H9 (cell line): Measurements from ENCODE around the gene CCL11. TPM values are rescaled to one million over a fixed set of nuclear protein-coding genes. Genes with fewer than 3 reads are reported as not detected.

Source experiments
- DNase-seq: peaks from one replicate; pipeline ENCODE4 v3.0.0-alpha.2; 2017
- H2AFZ ChIP-seq: one replicate; pipeline ENCODE4 v1.6.1; 2013; ENCODE audit warnings: mild to moderate bottlenecking, low read length, control low read depth, moderate library complexity
- H2AK5ac ChIP-seq: 2 replicates; pipeline ENCODE4 v1.6.1; 2013; ENCODE audit warnings: low read length, control low read depth, mixed read lengths; ENCODE audit not compliant: insufficient read length
- H2BK120ac ChIP-seq: one replicate; pipeline ENCODE4 v1.6.1; 2013; ENCODE audit warnings: low read depth, mild to moderate bottlenecking, low read length, control low read depth, inconsistent platforms; ENCODE audit not compliant: poor library complexity, severe bottlenecking
- H2BK12ac ChIP-seq: 2 replicates; pipeline ENCODE4 v1.6.1; 2013; ENCODE audit warnings: low read length, control low read depth, mixed read lengths, low read depth; ENCODE audit not compliant: insufficient read length
- H2BK15ac ChIP-seq: 2 replicates; pipeline ENCODE4 v1.6.1; 2013; ENCODE audit warnings: low read depth, low read length, control low read depth
- H2BK20ac ChIP-seq: one replicate; pipeline ENCODE4 v1.6.1; 2013; ENCODE audit warnings: low read depth, mild to moderate bottlenecking, low read length, control low read depth, inconsistent platforms; ENCODE audit not compliant: poor library complexity, severe bottlenecking
- H2BK5ac ChIP-seq: 2 replicates; pipeline ENCODE4 v1.6.1; 2013; ENCODE audit warnings: low read length, control low read depth, mixed read lengths; ENCODE audit not compliant: insufficient read length
- H3K14ac ChIP-seq: 2 replicates; pipeline ENCODE4 v1.6.1; 2013; ENCODE audit warnings: low read length, control low read depth; ENCODE audit not compliant: insufficient read depth
- H3K18ac ChIP-seq: 2 replicates; pipeline ENCODE4 v1.6.1; 2013; ENCODE audit warnings: low read depth, mild to moderate bottlenecking, mixed read lengths, low read length, control low read depth; ENCODE audit not compliant: insufficient read length
- H3K23ac ChIP-seq: 2 replicates; pipeline ENCODE4 v1.6.1; 2013; ENCODE audit warnings: low read length, control low read depth, mixed read lengths, low read depth; ENCODE audit not compliant: insufficient read length
- H3K23me2 ChIP-seq: 2 replicates; pipeline ENCODE4 v1.6.1; 2013; ENCODE audit warnings: low read depth, mild to moderate bottlenecking, mixed read lengths, low read length, control low read depth; ENCODE audit not compliant: insufficient read length, poor library complexity, severe bottlenecking
- H3K27ac ChIP-seq: 2 replicates; pipeline ENCODE4 v1.5.1; 2013; ENCODE audit warnings: low read length, control low read depth, mixed read lengths, low read depth; ENCODE audit not compliant: insufficient read length
- H3K27me3 ChIP-seq: 2 replicates; pipeline ENCODE4 v1.6.1; 2013; ENCODE audit warnings: low read length, control low read depth, inconsistent platforms; ENCODE audit not compliant: insufficient read depth
- H3K4ac ChIP-seq: 2 replicates; pipeline ENCODE4 v1.6.1; 2013; ENCODE audit warnings: low read depth, mild to moderate bottlenecking, control low read depth, inconsistent platforms, low read length, moderate library complexity
- H3K4me1 ChIP-seq: 2 replicates; pipeline ENCODE4 v1.6.1; 2013; ENCODE audit warnings: low read length, control low read depth, inconsistent platforms; ENCODE audit not compliant: insufficient read depth
- H3K4me2 ChIP-seq: 2 replicates; pipeline ENCODE4 v1.6.1; 2013; ENCODE audit warnings: low read length, control low read depth, mixed read lengths; ENCODE audit not compliant: insufficient read length, insufficient read depth
- H3K56ac ChIP-seq: 2 replicates; pipeline ENCODE4 v1.6.1; 2013; ENCODE audit warnings: low read depth, mild to moderate bottlenecking, mixed read lengths, low read length, control low read depth; ENCODE audit not compliant: insufficient read length
- H3K79me1 ChIP-seq: 2 replicates; pipeline ENCODE4 v1.6.1; 2013; ENCODE audit warnings: low read depth, mild to moderate bottlenecking, moderate library complexity, low read length, control low read depth, inconsistent platforms; ENCODE audit not compliant: insufficient read depth, poor library complexity, severe bottlenecking
- H3K79me2 ChIP-seq: 2 replicates; pipeline ENCODE4 v1.6.1; 2013; ENCODE audit warnings: low read length, control low read depth, inconsistent platforms; ENCODE audit not compliant: insufficient read depth
- H3K9ac ChIP-seq: 2 replicates; pipeline ENCODE4 v1.6.1; 2013; ENCODE audit warnings: low read length, control low read depth, mixed read lengths; ENCODE audit not compliant: insufficient read length; ENCODE audit errors: extremely low read depth
- H3K9me3 ChIP-seq: one replicate; pipeline ENCODE4 v1.6.1; 2013; ENCODE audit warnings: low read depth, low read length, inconsistent platforms; ENCODE audit not compliant: control insufficient read depth
- H3T11ph ChIP-seq: one replicate; pipeline ENCODE4 v1.6.1; 2013; ENCODE audit warnings: mild to moderate bottlenecking, low read length, control low read depth, inconsistent platforms
- H4K20me1 ChIP-seq: one replicate; pipeline ENCODE4 v1.6.1; 2013; ENCODE audit not compliant: control insufficient read depth, insufficient read length, insufficient read depth
- H4K5ac ChIP-seq: 2 replicates; pipeline ENCODE4 v1.6.1; 2013; ENCODE audit warnings: low read depth, mild to moderate bottlenecking, mixed read lengths, low read length, control low read depth; ENCODE audit not compliant: insufficient read length
- H4K8ac ChIP-seq: replicated peaks from 2 replicates; pipeline ENCODE4 v1.6.1; 2013; ENCODE audit warnings: low read length, control low read depth, mixed read lengths, low read depth; ENCODE audit not compliant: insufficient read length
- H4K91ac ChIP-seq: 2 replicates; pipeline ENCODE4 v1.6.1; 2013; ENCODE audit warnings: low read depth, mild to moderate bottlenecking, moderate library complexity, mixed read lengths, low read length, control low read depth; ENCODE audit not compliant: insufficient read length
- H3K27ac Mint-ChIP-seq, 3 experiments: 2 replicates in 2 of 3; 3 replicates in 1 of 3; pipeline ENCODE4 v1.8.0; 2020 to 2021; ENCODE audit warnings: mixed read lengths in 3 of 3, mild to moderate bottlenecking in 1 of 3, moderate library complexity in 1 of 3
- H3K27me3 Mint-ChIP-seq: 2 replicates; pipeline ENCODE4 v1.8.0; 2021; ENCODE audit warnings: low read depth, mild to moderate bottlenecking, moderate library complexity, mixed read lengths
- H3K36me3 Mint-ChIP-seq, 3 experiments: 2 replicates in 2 of 3; 3 replicates in 1 of 3; pipeline ENCODE4 v1.8.0; 2020 to 2021; ENCODE audit warnings: low read depth in 3 of 3, mixed read lengths in 3 of 3; ENCODE audit not compliant: insufficient read depth in 1 of 3
- H3K4me1 Mint-ChIP-seq, 2 experiments: 2 replicates each; pipeline ENCODE4 v1.8.0; 2020; ENCODE audit warnings: mixed read lengths in 2 of 2
- H3K4me3 Mint-ChIP-seq, 2 experiments: 2 replicates in 1 of 2; 3 replicates in 1 of 2; pipeline ENCODE4 v1.8.0; 2020 to 2021; ENCODE audit warnings: mild to moderate bottlenecking in 2 of 2, mixed read lengths in 2 of 2, moderate library complexity in 1 of 2
- H3K9me3 Mint-ChIP-seq, 2 experiments: 2 replicates in 1 of 2; 3 replicates in 1 of 2; pipeline ENCODE4 v1.8.0; 2020; ENCODE audit warnings: mild to moderate bottlenecking in 2 of 2, mixed read lengths in 2 of 2, moderate library complexity in 1 of 2
- CTCF ChIP-seq: fragments of 200-600 bp; sonication (generic); conservative IDR thresholded peaks from 3 replicates; pipeline ENCODE4 v1.8.0; 2021; ENCODE audit warnings: antibody characterized with exemption, mild to moderate bottlenecking
- WGBS: extraction: QIAGEN DNeasy Blood & Tissue Kit; methylation state at CpG from one replicate; pipeline ENCODE4 v1.1.7; 2013; ENCODE audit warnings: missing lambda C conversion rate, low lambda C conversion rate, mixed read lengths; ENCODE audit not compliant: insufficient read length; ENCODE audit errors: extremely low coverage; 5-methylcytosine and 5-hydroxymethylcytosine counted together
- total RNA-seq: library from RNA; stranded (reverse); gene quantifications from 2 replicates; pipeline ENCODE4 v1.2.1, GENCODE V29; 2021

Gene CCL11
- total RNA-seq, 1 experiment from 2014 or later, result not detected

GRCh38 chr17:34237458-34237857, 48.1 kb upstream of the CCL11 start:
- no peak overlapping the region for H4K8ac ChIP-seq
- H3K4me2 ChIP-seq, result no peak overlapping the region
- no peaks in the 10 kb centered on the region for H3K79me2 ChIP-seq
- no peak overlapping the region for H2AFZ ChIP-seq
- H2BK5ac ChIP-seq, result no peak overlapping the region
- no peak for DNase-seq
- no peaks in the 10 kb centered on the region for H4K20me1 ChIP-seq
- H2BK20ac ChIP-seq, result no peak overlapping the region
- Mint-ChIP-seq H3K27me3 (no peaks in the 10 kb centered on the region; the same call in 1 of the 2 replicates), H3K4me3 (no peak overlapping the region), H3K36me3 (no peaks in the 10 kb centered on the region), H3K4me1 (peaks cover 20 to 29% of the 10 kb centered on the region in 2 experiments), H3K27ac (no peak overlapping the region), H3K9me3 (no peaks in the 10 kb centered on the region)
- H3K9me3 ChIP-seq, result no peaks in the 10 kb centered on the region
- H3K18ac ChIP-seq, result no peak overlapping the region
- no peak overlapping the region for H2BK15ac ChIP-seq
- no peaks in the 10 kb centered on the region for H3K4me1 ChIP-seq
- no peak overlapping the region for H3K14ac ChIP-seq
- no CpG with 5 or more reads among the region's 3 CpGs for WGBS
- H4K5ac ChIP-seq, result no peak overlapping the region
- no peak overlapping the region for H2BK12ac ChIP-seq
- H3K9ac ChIP-seq, result no peak overlapping the region
- no peak overlapping the region for H3K56ac ChIP-seq
- no peak overlapping the region for H3K27ac ChIP-seq
- no peak for TF ChIP-seq CTCF
- no peak overlapping the region for H3K23ac ChIP-seq
- H3K4ac ChIP-seq, result no peak overlapping the region
- no peak overlapping the region for H3T11ph ChIP-seq
- H2BK120ac ChIP-seq, result no peak overlapping the region
- H2AK5ac ChIP-seq, result no peak overlapping the region
- no peaks in the 10 kb centered on the region for H3K79me1 ChIP-seq
- no peaks in the 10 kb centered on the region for H3K27me3 ChIP-seq
- no peaks in the 10 kb centered on the region for H3K23me2 ChIP-seq
- H4K91ac ChIP-seq, result no peak overlapping the region
